Activated naive CD4-positive, alpha-beta T cell treated with anti-CD3 and anti-CD28 coated beads, Interleukin-2, amount 50 U/mL, for 72 hours (primary cell): ENCODE results near the gene MTMR4. TPM values are rescaled to one million over a fixed set of nuclear protein-coding genes. Genes with fewer than 3 reads are reported as not detected.
"Not testable (repeated sequence)": the region's sequence is repeated elsewhere in the genome, so short reads cannot be mapped to it uniquely, and the experiment has no call there.

ENCODE experiments used
- ATAC-seq, 2 donors: fragments of 150-1000 bp; cut with Tn5 transposase; 2 replicates each; pipeline ENCODE4 v1.10.0; 2021; ENCODE audit warnings: mild to moderate bottlenecking in 2 of 2, moderate library complexity in 2 of 2
- DNase-seq, 2 donors: peaks; one replicate each; pipeline ENCODE4 v3.0.0; 2021 to 2022; ENCODE audit warnings: low spot score in 2 of 2
- H3K27ac Mint-ChIP-seq, 2 donors: one replicate each; pipeline ENCODE4 v1.8.0; 2022; ENCODE audit warnings: mild to moderate bottlenecking in 2 of 2, mixed read lengths in 2 of 2
- H3K36me3 Mint-ChIP-seq, 2 donors: one replicate each; pipeline ENCODE4 v1.8.0; 2022; ENCODE audit warnings: mixed read lengths in 2 of 2
- H3K9me3 Mint-ChIP-seq, 2 donors: one replicate each; pipeline ENCODE4 v1.8.0; 2022; ENCODE audit warnings: mixed read lengths in 2 of 2
- total RNA-seq, 2 donors: library from RNA; stranded (reverse); gene quantifications; one replicate each; pipeline ENCODE4 v1.2.3, GENCODE V29; 2022

MTMR4 gene
- total RNA-seq, 2 donors from 2014 or later = 55.2 to 73.3 TPM

GRCh38 chr17:58481798-58482197 lies 32.6 kb downstream of the MTMR4 start:
- H3K36me3 Mint-ChIP-seq, H3K9me3 Mint-ChIP-seq, ATAC-seq, DNase-seq: not testable (repeated sequence)
- peak overlapping the region in 1 of 2 donors; percentile 44 for H3K27ac Mint-ChIP-seq

- DNase-seq = no peak
Observed at GRCh38 chr17:58480090-58480489, 34.3 kb downstream of the MTMR4 start.

GRCh38 chr17:58476812-58477211 lies 37.6 kb downstream of the MTMR4 start:
- H3K9me3 Mint-ChIP-seq = no peaks in the 10 kb centered on the region
- DNase-seq = no peak

More at GRCh38 chr17:58480090-58480489, 34.3 kb downstream of the MTMR4 start:
- Mint-ChIP-seq H3K36me3 (no peaks in the 10 kb centered on the region), H3K27ac (peak overlapping the region in 1 of 2 donors; percentile 52), H3K9me3 (no peaks in the 10 kb centered on the region)
- no peak for ATAC-seq

DNA sequence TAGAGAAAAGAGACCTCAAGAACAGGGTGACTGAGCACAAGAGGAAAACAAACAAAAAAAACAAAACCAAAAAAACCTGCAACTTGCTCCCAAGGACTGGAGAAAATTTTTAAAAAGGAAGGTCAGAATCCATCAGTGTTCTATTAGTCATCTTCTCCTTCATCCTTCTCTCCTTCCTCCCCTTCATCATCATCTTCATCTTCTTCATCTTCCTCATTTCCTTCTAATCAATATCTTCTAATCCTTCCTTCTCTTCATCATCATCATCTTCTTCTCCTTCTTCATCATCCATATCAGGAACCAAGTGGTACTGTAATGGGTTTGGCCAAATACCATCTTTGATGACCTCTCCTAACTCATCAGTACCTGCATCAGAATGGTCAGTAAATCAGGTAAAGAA lies 38.5 kb downstream of the MTMR4 start:
- no peaks in the 10 kb centered on the region for H3K36me3 Mint-ChIP-seq
- H3K9me3 Mint-ChIP-seq = no peaks in the 10 kb centered on the region
- no peak for DNase-seq
- no peak overlapping the region for H3K27ac Mint-ChIP-seq
- ATAC-seq = no peak

More at GRCh38 chr17:58476812-58477211, 37.6 kb downstream of the MTMR4 start:
- no peak for ATAC-seq
- Mint-ChIP-seq H3K36me3 (no peaks in the 10 kb centered on the region), H3K27ac (no peak overlapping the region)

DNA sequence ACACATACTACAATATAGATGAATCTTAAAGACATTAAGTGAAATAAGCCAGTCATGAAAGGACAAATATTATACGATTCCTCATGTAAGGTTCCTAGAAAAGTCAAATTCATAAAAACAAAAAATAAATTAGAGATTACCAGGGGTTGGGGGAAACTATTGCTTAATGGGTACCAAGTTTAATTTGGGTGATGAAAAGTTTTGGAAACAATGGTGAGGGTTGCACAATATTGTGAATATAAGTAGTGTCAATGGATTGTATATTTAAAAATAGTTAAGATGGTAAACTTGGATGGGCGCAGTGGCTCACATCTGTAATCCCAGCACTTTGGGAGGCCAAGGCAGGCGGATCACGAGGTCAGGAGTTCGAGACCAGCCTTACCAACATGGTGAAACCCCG lies 44.1 kb downstream of the MTMR4 start:
- DNase-seq (no peak), ATAC-seq (no peak)
- Mint-ChIP-seq H3K36me3 (no peaks in the 10 kb centered on the region), H3K27ac (no peak overlapping the region), H3K9me3 (no peaks in the 10 kb centered on the region)

DNA sequence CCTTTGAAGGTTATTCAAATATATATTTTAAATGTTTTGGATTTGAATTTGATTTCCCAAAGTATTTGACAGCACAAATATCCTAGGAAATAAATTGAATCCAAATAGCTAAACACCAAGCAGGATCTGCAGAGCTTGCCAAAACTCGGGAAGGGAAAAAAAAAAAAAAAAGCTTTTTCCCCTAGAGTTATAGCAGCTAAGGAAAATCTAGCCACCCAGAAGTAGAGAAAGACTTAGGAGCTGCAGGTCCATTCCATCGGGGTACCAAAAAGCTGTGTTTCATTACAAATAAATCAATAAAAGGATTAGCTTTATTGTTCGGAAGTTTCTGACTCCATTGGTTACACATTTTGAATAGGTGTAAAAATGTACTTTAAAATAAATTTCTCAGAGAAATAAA lies 45.5 kb downstream of the MTMR4 start:
- Mint-ChIP-seq H3K36me3 (no peaks in the 10 kb centered on the region), H3K9me3 (no peaks in the 10 kb centered on the region), H3K27ac (no peak overlapping the region)
- no peak for DNase-seq
- ATAC-seq = no peak

DNA sequence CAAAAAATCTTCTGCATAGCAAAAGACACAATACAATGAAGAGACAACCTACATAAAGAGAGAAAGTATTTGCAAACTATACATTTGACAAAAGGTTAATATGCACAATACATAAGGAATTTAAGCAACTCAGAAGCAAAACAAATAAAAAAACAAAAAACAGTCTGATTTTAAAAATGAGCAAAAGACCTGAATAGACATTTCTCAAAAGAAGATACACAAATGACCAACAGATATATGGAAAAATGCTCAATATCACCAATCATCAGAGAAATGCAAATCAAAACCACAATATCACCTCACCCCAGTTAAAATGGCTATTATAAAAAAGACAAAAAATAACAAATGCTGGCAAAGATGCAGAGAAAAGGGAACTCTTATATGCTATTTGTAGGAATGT lies 58.9 kb downstream of the MTMR4 start:
- no peaks in the 10 kb centered on the region for H3K9me3 Mint-ChIP-seq

DNA sequence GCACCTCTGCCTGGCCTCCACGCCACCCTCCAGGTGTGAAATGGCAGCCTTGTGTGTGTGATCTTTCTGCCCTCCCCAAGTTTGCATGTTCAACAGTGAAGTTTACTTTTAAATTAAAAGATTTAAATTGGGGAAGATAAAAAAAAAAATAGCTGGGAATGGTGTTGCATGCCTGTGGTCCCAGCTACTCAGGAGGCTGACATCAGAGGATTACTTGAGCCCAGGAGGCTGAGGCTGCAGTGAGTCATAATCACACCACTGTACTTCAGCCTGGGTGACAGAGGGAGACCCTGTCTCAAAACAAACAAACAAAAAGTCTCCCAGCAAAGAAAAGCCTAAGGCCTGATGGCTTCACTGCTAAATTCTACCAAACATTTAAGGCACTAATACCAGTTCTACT lies 61.7 kb downstream of the MTMR4 start:
- no peak for ATAC-seq
- DNase-seq = no peak
- Mint-ChIP-seq H3K9me3 (no peaks in the 10 kb centered on the region), H3K36me3 (no peaks in the 10 kb centered on the region), H3K27ac (no peak overlapping the region)

More for the DNA sequence above, 58.9 kb downstream of the MTMR4 start:
- DNase-seq (no peak), ATAC-seq (no peak)
- H3K36me3 Mint-ChIP-seq = no peaks in the 10 kb centered on the region
- H3K27ac Mint-ChIP-seq = no peak overlapping the region

DNA sequence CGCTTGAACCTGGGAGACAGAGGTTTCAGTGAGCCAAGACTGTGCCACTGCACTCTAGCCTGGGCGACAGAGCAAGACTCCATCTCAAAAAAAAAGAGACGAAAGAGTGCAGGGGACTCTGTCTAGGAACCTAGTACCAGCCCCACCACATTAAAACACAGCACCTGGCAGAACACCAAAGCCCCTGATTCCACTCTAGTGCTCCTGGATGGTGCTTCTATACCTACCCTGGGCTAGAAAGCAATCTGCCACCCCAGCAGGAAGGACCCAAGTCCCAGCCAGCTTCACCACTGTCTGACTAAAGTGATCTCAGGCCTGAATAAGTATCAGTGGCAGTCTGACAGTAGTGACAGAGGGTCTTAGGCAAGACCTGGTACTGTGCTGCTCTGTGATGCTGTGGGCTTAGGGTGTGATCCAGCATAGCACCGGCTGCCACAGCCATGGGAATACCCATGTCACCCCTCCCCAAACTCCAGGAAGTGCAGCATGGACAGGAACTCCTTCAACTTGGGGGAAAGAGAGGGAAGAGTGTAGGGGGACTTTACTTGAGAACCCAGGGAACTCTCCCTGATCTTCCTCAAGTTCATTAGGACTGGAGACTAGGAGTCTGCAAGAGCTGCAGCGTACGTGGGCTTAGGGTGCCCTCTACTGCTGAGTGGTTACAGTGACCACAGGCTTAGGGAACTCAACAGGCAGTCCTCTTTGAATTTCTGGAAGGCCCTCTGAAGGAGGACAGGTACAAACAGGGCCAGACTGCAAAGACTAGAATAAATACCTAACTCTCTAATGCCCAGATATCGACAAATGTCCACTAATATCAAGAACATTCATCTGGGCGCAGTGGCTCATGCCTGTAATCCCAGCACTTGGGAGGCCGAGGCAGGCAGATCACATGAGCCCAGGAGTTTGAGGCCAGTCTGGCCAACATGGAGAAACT lies 67.1 kb downstream of the MTMR4 start:
- ATAC-seq (peak; percentile 97 to 98), DNase-seq (peak; percentile 59 to 69)
- H3K27ac Mint-ChIP-seq = no peak overlapping the region
- H3K9me3 Mint-ChIP-seq = no peaks in the 10 kb centered on the region
- no peaks in the 10 kb centered on the region for H3K36me3 Mint-ChIP-seq

GRCh38 chr17:58446086-58446485 lies 68.4 kb downstream of the MTMR4 start:
- ATAC-seq (no peak), DNase-seq (no peak)
- H3K9me3 Mint-ChIP-seq = no peaks in the 10 kb centered on the region
- no peaks in the 10 kb centered on the region for H3K36me3 Mint-ChIP-seq
- H3K27ac Mint-ChIP-seq = no peak overlapping the region

Other genes starting within 250 kb of the MTMR4 start
- gene MPO, start 233.7 kb downstream of the MTMR4 start, total RNA-seq = not detected
- 100 to 1,000 TPM in 1 of 2 donors, 10 to 100 TPM in 1; 19.2 to 123 TPM for gene TSPOAP1, start 185.8 kb downstream of the MTMR4 start, total RNA-seq
- 100 to 1,000 TPM; 105 to 141 TPM for gene SUPT4H1, start 162.4 kb downstream of the MTMR4 start, total RNA-seq
- 1 to 10 TPM; 2.5 to 2.9 TPM for gene RNF43, start 97.1 kb downstream of the MTMR4 start, total RNA-seq
- 1 to 10 TPM; 2.0 to 3.9 TPM for gene HSF5, start 26.2 kb downstream of the MTMR4 start, total RNA-seq
- under 1 TPM; 0.18 to 0.98 TPM for gene TEX14, start 177.4 kb upstream of the MTMR4 start, total RNA-seq
- gene RAD51C, start 178.0 kb upstream of the MTMR4 start, total RNA-seq = 10 to 100 TPM; 73.7 to 85.5 TPM
- under 1 TPM; 0.04 to 0.07 TPM for gene PPM1E, start 241.2 kb upstream of the MTMR4 start, total RNA-seq